ENCODE measurements around the gene CEP85L.

The CEP85L gene

GRCh38 chr6:118546880-118547218 is 104.5 kb downstream of the CEP85L start:
- no peak for DNase-seq (ENCODE audit: low read depth in 1 of 2, low spot score in 1 of 2)
- no peaks in the 10 kb centered on the region for H3K27me3 ChIP-seq (ENCODE audit: insufficient read depth, poor library complexity, severe bottlenecking)
- no peak overlapping the region for H3K4me3 ChIP-seq (replicated peaks; ENCODE audit: insufficient read depth, low read length)
- no peak for TF ChIP-seq GABPA (IDR thresholded peaks at IDR 0.05; ENCODE audit: low read depth)
- no peak for TF ChIP-seq SPI1 (IDR thresholded peaks at IDR 0.05; ENCODE audit: borderline replicate concordance, low read depth)
- no peak for TF ChIP-seq REST (IDR thresholded peaks at IDR 0.05; ENCODE audit: insufficient replicate concordance, low read depth)
- no peak for TF ChIP-seq POLR2AphosphoS5 (IDR thresholded peaks at IDR 0.05; ENCODE audit: low read depth)
- no peak for TF ChIP-seq CTCF (IDR thresholded peaks at IDR 0.05; ENCODE audit: insufficient read depth, low read length)
- H3K27ac ChIP-seq (replicated peaks), result no peak overlapping the region

GRCh38 chr6:118546164-118546879 is 105.1 kb downstream of the CEP85L start:
- no peak for DNase-seq (ENCODE audit: low read depth in 1 of 2, low spot score in 1 of 2)
- no peak overlapping the region for H3K27ac ChIP-seq (replicated peaks)
- no peak overlapping the region for H3K4me3 ChIP-seq (replicated peaks; ENCODE audit: insufficient read depth, low read length)
- TF ChIP-seq POLR2AphosphoS5 (IDR thresholded peaks at IDR 0.05; ENCODE audit: low read depth), result no peak
- TF ChIP-seq SPI1 (IDR thresholded peaks at IDR 0.05; ENCODE audit: borderline replicate concordance, low read depth), result no peak
- TF ChIP-seq REST (IDR thresholded peaks at IDR 0.05; ENCODE audit: insufficient replicate concordance, low read depth), result no peak
- TF ChIP-seq CTCF (IDR thresholded peaks at IDR 0.05; ENCODE audit: insufficient read depth, low read length), result no peak
- no peak for TF ChIP-seq GABPA (IDR thresholded peaks at IDR 0.05; ENCODE audit: low read depth)
- no peaks in the 10 kb centered on the region for H3K27me3 ChIP-seq (ENCODE audit: insufficient read depth, poor library complexity, severe bottlenecking)

- no peak for DNase-seq (ENCODE audit: low read depth in 1 of 2, low spot score in 1 of 2)
- Histone ChIP-seq H3K27ac (replicated peaks) (no peak overlapping the region), H3K4me3 (replicated peaks; ENCODE audit: insufficient read depth, low read length) (no peak overlapping the region), H3K27me3 (ENCODE audit: insufficient read depth, poor library complexity, severe bottlenecking) (no peaks in the 10 kb centered on the region)
- no peak for TF ChIP-seq REST (IDR thresholded peaks at IDR 0.05; ENCODE audit: insufficient replicate concordance, low read depth)
- no peak for TF ChIP-seq CTCF (IDR thresholded peaks at IDR 0.05; ENCODE audit: insufficient read depth, low read length)
- no peak for TF ChIP-seq GABPA (IDR thresholded peaks at IDR 0.05; ENCODE audit: low read depth)
- TF ChIP-seq SPI1 (IDR thresholded peaks at IDR 0.05; ENCODE audit: borderline replicate concordance, low read depth), result no peak
- no peak for TF ChIP-seq POLR2AphosphoS5 (IDR thresholded peaks at IDR 0.05; ENCODE audit: low read depth)
These were observed 107.3 kb downstream of the CEP85L start for GRCh38 chr6:118544105-118544504.
